SW 1271 (cell line): Measurements from ENCODE around the gene TRPM7.
A peak's percentile ranks its signal among the peaks of the same experiment; 100 is the strongest.
"Not testable (repeated sequence)": the region's sequence is repeated elsewhere in the genome, so short reads cannot be mapped to it uniquely, and the experiment has no call there.

Experiments
- DNase-seq, 2 experiments: peaks; one replicate each; lab custom pipeline; 2025; lab: John Stamatoyannopoulos, UW

The TRPM7 gene

GRCh38 chr15:50686469-50687301 lies at the start of gene TRPM7:
Gene TRPM7 (minus strand): TSS chr15:50686797. CDS start chr15:50686533, 264 bp downstream.
- peak; percentile 2 to 66 for DNase-seq

- DNase-seq = no peak
These were observed 48.6 kb upstream of the TRPM7 start for GRCh38 chr15:50735156-50735555.

- DNase-seq = no peak
These were observed 39.7 kb upstream of the TRPM7 start for GRCh38 chr15:50726315-50726714.

- DNase-seq = no peak
These were observed 32.1 kb upstream of the TRPM7 start for GRCh38 chr15:50718700-50719125.

- DNase-seq = no peak
These were observed 25.4 kb upstream of the TRPM7 start for GRCh38 chr15:50712018-50712417.

GRCh38 chr15:50710585-50710984 lies 24.0 kb upstream of the TRPM7 start:
- DNase-seq = no peak

GRCh38 chr15:50707878-50708427 lies 21.4 kb upstream of the TRPM7 start:
- no peak for DNase-seq

- no peak for DNase-seq
These were observed 16.3 kb upstream of the TRPM7 start for GRCh38 chr15:50702762-50703334.

- DNase-seq = no peak
These were observed 11.5 kb upstream of the TRPM7 start for GRCh38 chr15:50698101-50698500.

GRCh38 chr15:50697109-50697797 lies 10.7 kb upstream of the TRPM7 start:
- no peak for DNase-seq

- not testable (repeated sequence) for DNase-seq
These were observed 8.1 kb upstream of the TRPM7 start for GRCh38 chr15:50694634-50695165.

- no peak for DNase-seq
These were observed 805 bp upstream of the TRPM7 start for GRCh38 chr15:50687302-50687902.

- DNase-seq = peak in 1 of 2 experiments; percentile 27
These were observed 575 bp downstream of the TRPM7 start for GRCh38 chr15:50685976-50686468.

GRCh38 chr15:50685191-50685975 lies 1.2 kb downstream of the TRPM7 start:
- DNase-seq = no peak

GRCh38 chr15:50681467-50681866 lies 5.1 kb downstream of the TRPM7 start:
- DNase-seq = no peak

GRCh38 chr15:50676799-50677483 lies 9.7 kb downstream of the TRPM7 start:
- DNase-seq = no peak

- no peak for DNase-seq
These were observed 11.0 kb downstream of the TRPM7 start for GRCh38 chr15:50675535-50676144.

GRCh38 chr15:50670115-50670514 lies 16.5 kb downstream of the TRPM7 start:
- DNase-seq = no peak

GRCh38 chr15:50669611-50670010 lies 17.0 kb downstream of the TRPM7 start:
- DNase-seq = no peak

GRCh38 chr15:50665938-50666337 lies 20.7 kb downstream of the TRPM7 start:
- no peak for DNase-seq
